HFFc6 (cell line): Measurements from ENCODE around the gene NAV2. TPM values are rescaled to one million over a fixed set of nuclear protein-coding genes. Genes with fewer than 3 reads are reported as not detected.

Experiments used
- DNase-seq: peaks from one replicate; pipeline ENCODE4 v3.0.0-alpha.2; 2018
- H3K27ac Mint-ChIP-seq: 2 replicates; pipeline ENCODE4 v1.8.0; 2020; ENCODE audit warnings: mild to moderate bottlenecking, mixed read lengths
- H3K27me3 Mint-ChIP-seq: 2 replicates; pipeline ENCODE4 v1.8.0; 2021; ENCODE audit warnings: mild to moderate bottlenecking, moderate library complexity, mixed read lengths; ENCODE audit not compliant: insufficient read depth
- H3K36me3 Mint-ChIP-seq: 2 replicates; pipeline ENCODE4 v1.8.0; 2021; ENCODE audit warnings: low read depth, mixed read lengths
- H3K4me1 Mint-ChIP-seq: 2 replicates; pipeline ENCODE4 v1.8.0; 2020; ENCODE audit warnings: low read depth, mixed read lengths
- H3K4me3 Mint-ChIP-seq: 2 replicates; pipeline ENCODE4 v1.8.0; 2020; ENCODE audit warnings: mild to moderate bottlenecking, moderate library complexity, mixed read lengths
- H3K9me3 Mint-ChIP-seq: 2 replicates; pipeline ENCODE4 v1.8.0; 2020; ENCODE audit warnings: mild to moderate bottlenecking, mixed read lengths
- CTCF ChIP-seq: fragments of 200-600 bp; sonication (generic); IDR thresholded peaks from 2 replicates; pipeline ENCODE4 v1.5.0; 2021; ENCODE audit warnings: antibody characterized with exemption, mild to moderate bottlenecking
- total RNA-seq, 6 experiments: library from RNA; stranded (reverse); fragmentation: NEBNext Ultra II Directional; extraction: Animal tissue kit (Norgen Biotek cat#: 25700); gene quantifications; 2 replicates in 1 of 6; 3 replicates in 5 of 6; pipeline ENCODE4 v1.2.3, GENCODE V29; 2021

NAV2 gene
- total RNA-seq, 6 experiments from 2014 or later = 12.4 to 34.9 (median 31.8) TPM

GRCh38 chr11:19714022-19714386, 1.4 kb downstream of the NAV2 start:
- peaks cover 5% of the 10 kb centered on the region; the same call in 1 of the 2 replicates for H3K27me3 Mint-ChIP-seq
- TF ChIP-seq CTCF = no peak
- H3K9me3 Mint-ChIP-seq = no peaks in the 10 kb centered on the region
- H3K27ac Mint-ChIP-seq = peak overlapping the region; percentile 96
- H3K36me3 Mint-ChIP-seq = peaks cover 19% of the 10 kb centered on the region; the same call in 1 of the 2 replicates
- DNase-seq = no peak
- H3K4me1 Mint-ChIP-seq = peaks cover 69% of the 10 kb centered on the region
- H3K4me3 Mint-ChIP-seq = peak overlapping the region; percentile 86

- peak; percentile 55 for DNase-seq
- Mint-ChIP-seq H3K4me3 (peak overlapping the region; percentile 86), H3K4me1 (peaks cover 76% of the 10 kb centered on the region), H3K9me3 (no peaks in the 10 kb centered on the region), H3K27me3 (peaks cover 5% of the 10 kb centered on the region; the same call in 1 of the 2 replicates), H3K36me3 (peaks cover 26% of the 10 kb centered on the region; the same call in 1 of the 2 replicates), H3K27ac (peak overlapping the region; percentile 96)
- TF ChIP-seq CTCF = peak; percentile 12; the same call in 1 of the 2 replicates
Measured at GRCh38 chr11:19714387-19715363, 2.0 kb downstream of the NAV2 start.

GRCh38 chr11:19715373-19715772, 2.7 kb downstream of the NAV2 start:
- no peaks in the 10 kb centered on the region for H3K9me3 Mint-ChIP-seq
- H3K27me3 Mint-ChIP-seq = peaks cover 5% of the 10 kb centered on the region; the same call in 1 of the 2 replicates
- H3K36me3 Mint-ChIP-seq = peaks cover 29% of the 10 kb centered on the region; the same call in 1 of the 2 replicates
- TF ChIP-seq CTCF = no peak
- peak overlapping the region; percentile 86 for H3K4me3 Mint-ChIP-seq
- DNase-seq = peak; percentile 95
- H3K4me1 Mint-ChIP-seq = peaks cover 83% of the 10 kb centered on the region
- peak overlapping the region; percentile 96 for H3K27ac Mint-ChIP-seq

- Mint-ChIP-seq H3K4me3 (no peak overlapping the region), H3K9me3 (no peaks in the 10 kb centered on the region), H3K36me3 (peaks cover 39% of the 10 kb centered on the region; the same call in 1 of the 2 replicates), H3K27me3 (no peaks in the 10 kb centered on the region; the same call in 1 of the 2 replicates), H3K4me1 (peaks cover 90% of the 10 kb centered on the region), H3K27ac (no peak overlapping the region)
- no peak for DNase-seq
- TF ChIP-seq CTCF = no peak
Measured at GRCh38 chr11:19718051-19718450, 5.4 kb downstream of the NAV2 start.

- no peak for TF ChIP-seq CTCF
- no peaks in the 10 kb centered on the region for H3K9me3 Mint-ChIP-seq
- no peak overlapping the region for H3K4me3 Mint-ChIP-seq
- H3K36me3 Mint-ChIP-seq = peaks cover 39% of the 10 kb centered on the region; the same call in 1 of the 2 replicates
- H3K27ac Mint-ChIP-seq = no peak overlapping the region
- H3K27me3 Mint-ChIP-seq = no peaks in the 10 kb centered on the region; the same call in 1 of the 2 replicates
- H3K4me1 Mint-ChIP-seq = peaks cover 98% of the 10 kb centered on the region
- DNase-seq = no peak
Measured at GRCh38 chr11:19718951-19719350, 6.3 kb downstream of the NAV2 start.
